Activated CD4-positive, alpha-beta T cell treated with anti-CD3 and anti-CD28 coated beads, Interleukin-2, amount 50 U/mL, for 4 hours (primary cell): ENCODE data around the gene HYAL3.

ENCODE experiments used
- DNase-seq, 2 experiments: peaks; one replicate each; pipeline ENCODE4 v3.0.0-alpha.2; 2020

The HYAL3 gene

GRCh38 chr3:50298836-50299637 lies at the start of gene HYAL3, which contains the start of gene NAA80:
HYAL3 (minus strand) TSS chr3:50299405; CDS start chr3:50295602, 3,803 bp downstream.
NAA80 (minus strand) TSS chr3:50299405; CDS start chr3:50297463, 1,942 bp downstream.
- peak; percentile 99 for DNase-seq

- DNase-seq, result peak; percentile 73 to 74
Observed at GRCh38 chr3:50347187-50347813, 48.1 kb upstream of the HYAL3 start.

- DNase-seq, result peak; percentile 66 to 69
Observed at GRCh38 chr3:50345586-50346234, 46.5 kb upstream of the HYAL3 start, which contains the start of gene ZMYND10. ZMYND10 (minus strand) TSS chr3:50345732; CDS start chr3:50345579, 153 bp downstream.

- DNase-seq, result no peak
Observed at GRCh38 chr3:50345008-50345407, 45.8 kb upstream of the HYAL3 start.

GRCh38 chr3:50342813-50343633 lies 43.8 kb upstream of the HYAL3 start:
- DNase-seq, result no peak

- DNase-seq, result no peak
Observed at GRCh38 chr3:50341996-50342650, 42.9 kb upstream of the HYAL3 start.

- no peak for DNase-seq
Observed at GRCh38 chr3:50341537-50341936, 42.3 kb upstream of the HYAL3 start.

GRCh38 chr3:50340448-50341329 lies 41.5 kb upstream of the HYAL3 start, which contains the start of gene RASSF1:
RASSF1 (minus strand) TSS chr3:50340836; CDS start chr3:50340805, 31 bp downstream.
- peak; percentile 35 to 40 for DNase-seq

GRCh38 chr3:50340147-50340447 lies 40.9 kb upstream of the HYAL3 start:
- DNase-seq, result no peak

- DNase-seq, result no peak
Observed at GRCh38 chr3:50339485-50340146, 40.4 kb upstream of the HYAL3 start.

- DNase-seq, result no peak
Observed at GRCh38 chr3:50338965-50339364, 39.8 kb upstream of the HYAL3 start.

GRCh38 chr3:50337175-50337861 lies 38.1 kb upstream of the HYAL3 start:
- peak; percentile 90 to 92 for DNase-seq

GRCh38 chr3:50336452-50337174 lies 37.4 kb upstream of the HYAL3 start:
- peak; percentile 37 to 44 for DNase-seq

GRCh38 chr3:50334339-50335075 lies 35.3 kb upstream of the HYAL3 start:
- DNase-seq, result no peak

GRCh38 chr3:50333744-50334328 lies 34.6 kb upstream of the HYAL3 start:
- DNase-seq, result no peak

GRCh38 chr3:50331364-50331907 lies 32.2 kb upstream of the HYAL3 start:
- no peak for DNase-seq

GRCh38 chr3:50330330-50330729 lies 31.1 kb upstream of the HYAL3 start:
- no peak for DNase-seq
